Loucy (cell line): Measurements from ENCODE around the gene AVL9.
"Not testable (repeated sequence)": the region's sequence is repeated elsewhere in the genome, so short reads cannot be mapped to it uniquely, and the experiment has no call there.

Experiments used
- H2AFZ ChIP-seq: fragments of 200-600 bp; sonication (generic); 2 replicates; pipeline ENCODE4 v1.6.0; 2016; ENCODE audit warnings: antibody characterized with exemption, mild to moderate bottlenecking, low read length, moderate library complexity
- H3F3A ChIP-seq: fragments of 200-600 bp; 2 replicates; pipeline ENCODE4 v1.6.0; 2016; ENCODE audit warnings: antibody characterized with exemption, low read depth, mild to moderate bottlenecking
- H3K27me3 ChIP-seq: fragments of 200-600 bp; sonication (generic); 2 replicates; pipeline ENCODE4 v1.6.1; 2014; ENCODE audit warnings: low read length, mild to moderate bottlenecking; ENCODE audit not compliant: insufficient read depth, poor library complexity, severe bottlenecking
- H3K36me3 ChIP-seq: fragments of 200-600 bp; sonication (generic); 2 replicates; pipeline ENCODE4 v1.6.1; 2016; ENCODE audit warnings: low read length; ENCODE audit not compliant: insufficient read depth
- H3K4me1 ChIP-seq: fragments of 200-600 bp; sonication (generic); 2 replicates; pipeline ENCODE4 v1.5.1; 2014; ENCODE audit warnings: low read length, mild to moderate bottlenecking; ENCODE audit not compliant: insufficient read depth, poor library complexity, severe bottlenecking
- H3K4me2 ChIP-seq: fragments of 200-600 bp; sonication (generic); 2 replicates; pipeline ENCODE4 v1.6.0; 2014; ENCODE audit warnings: antibody characterized with exemption, low read length, low read depth, mild to moderate bottlenecking; ENCODE audit not compliant: poor library complexity, severe bottlenecking
- H3K4me3 ChIP-seq: fragments of 200-600 bp; sonication (generic); 2 replicates; pipeline ENCODE4 v1.5.1; 2014; ENCODE audit warnings: low read length, mild to moderate bottlenecking, mixed read lengths; ENCODE audit not compliant: poor library complexity, severe bottlenecking
- H3K79me2 ChIP-seq: fragments of 200-600 bp; sonication (generic); 2 replicates; pipeline ENCODE4 v1.6.1; 2014; ENCODE audit warnings: low read length; ENCODE audit not compliant: insufficient read depth
- H3K9ac ChIP-seq: fragments of 200-600 bp; sonication (generic); 2 replicates; pipeline ENCODE4 v1.6.0; 2014; ENCODE audit warnings: mild to moderate bottlenecking, low read depth, low read length, moderate library complexity; ENCODE audit not compliant: poor library complexity, severe bottlenecking
- H3K9me2 ChIP-seq: fragments of 200-600 bp; sonication (generic); replicated peaks from 2 replicates; pipeline ENCODE4 v1.6.1; 2016; ENCODE audit warnings: low read depth, low read length, mixed read lengths
- H3K9me3 ChIP-seq: fragments of 200-600 bp; sonication (generic); 2 replicates; pipeline ENCODE4 v1.6.1; 2014; ENCODE audit warnings: mild to moderate bottlenecking, antibody characterized with exemption, low read length, low read depth; ENCODE audit not compliant: insufficient read depth
- H4K20me1 ChIP-seq: fragments of 200-600 bp; sonication (generic); 2 replicates; pipeline ENCODE4 v1.6.0; 2014; ENCODE audit warnings: antibody characterized with exemption, low read length, mild to moderate bottlenecking; ENCODE audit not compliant: insufficient read depth, poor library complexity, severe bottlenecking
- CTCF ChIP-seq: fragments of 200-600 bp; sonication (generic); conservative IDR thresholded peaks from 2 replicates; pipeline ENCODE4 v1.5.1; 2014; ENCODE audit warnings: mild to moderate bottlenecking, antibody characterized with exemption, low read length
- EZH2phosphoT487 ChIP-seq: fragments of 200-600 bp; IDR thresholded peaks from 2 replicates; pipeline ENCODE4 v1.6.1; 2018; ENCODE audit warnings: antibody characterized with exemption, mild to moderate bottlenecking, moderate library complexity, borderline replicate concordance

Gene AVL9

GRCh38 chr7:32631021-32631420 lies 135.7 kb downstream of the AVL9 start:
- no peak for TF ChIP-seq EZH2phosphoT487
- TF ChIP-seq CTCF: no peak
- Histone ChIP-seq H3K79me2 (no peaks in the 10 kb centered on the region), H3F3A (no peaks in the 10 kb centered on the region), H3K9ac (no peak overlapping the region), H3K4me1 (peaks cover 1% of the 10 kb centered on the region), H3K27me3 (no peaks in the 10 kb centered on the region), H3K36me3 (no peaks in the 10 kb centered on the region), H3K4me3 (no peak overlapping the region), H2AFZ (no peak overlapping the region), H3K4me2 (no peak overlapping the region), H3K9me3 (no peaks in the 10 kb centered on the region), H4K20me1 (no peaks in the 10 kb centered on the region), H3K9me2 (no peaks in the 10 kb centered on the region)

GRCh38 chr7:32631590-32632497 lies 136.6 kb downstream of the AVL9 start:
- H4K20me1 ChIP-seq, H3K9me2 ChIP-seq, H3K4me3 ChIP-seq, H3F3A ChIP-seq, H2AFZ ChIP-seq, H3K4me2 ChIP-seq, H3K36me3 ChIP-seq, H3K9ac ChIP-seq, H3K79me2 ChIP-seq, H3K27me3 ChIP-seq, H3K4me1 ChIP-seq, H3K9me3 ChIP-seq: not testable (repeated sequence)

- H3K27me3 ChIP-seq, H3F3A ChIP-seq, H3K36me3 ChIP-seq, H3K9ac ChIP-seq, H3K9me3 ChIP-seq, H4K20me1 ChIP-seq, H3K79me2 ChIP-seq, H3K4me3 ChIP-seq, H3K9me2 ChIP-seq, H2AFZ ChIP-seq, H3K4me2 ChIP-seq: not testable (repeated sequence)
- peaks cover 17% of the 10 kb centered on the region for H3K4me1 ChIP-seq
Measured at GRCh38 chr7:32633446-32633845, 138.2 kb downstream of the AVL9 start.

- not testable (repeated sequence) for H4K20me1 ChIP-seq, H3K9ac ChIP-seq, H3K9me2 ChIP-seq, H3K27me3 ChIP-seq, H3F3A ChIP-seq, H2AFZ ChIP-seq, H3K36me3 ChIP-seq, H3K79me2 ChIP-seq, H3K4me2 ChIP-seq, H3K4me3 ChIP-seq, H3K9me3 ChIP-seq
- peaks cover 25% of the 10 kb centered on the region for H3K4me1 ChIP-seq
Measured at GRCh38 chr7:32634798-32635393, 139.6 kb downstream of the AVL9 start.
